NCI-H510A (cell line): Measurements from ENCODE around the gene TCP10L.
"Not testable (repeated sequence)": the region's sequence is repeated elsewhere in the genome, so short reads cannot be mapped to it uniquely, and the experiment has no call there.

ENCODE experiments used
- DNase-seq: peaks from one replicate; lab custom pipeline; 2025; lab: John Stamatoyannopoulos, UW

Gene TCP10L

DNA sequence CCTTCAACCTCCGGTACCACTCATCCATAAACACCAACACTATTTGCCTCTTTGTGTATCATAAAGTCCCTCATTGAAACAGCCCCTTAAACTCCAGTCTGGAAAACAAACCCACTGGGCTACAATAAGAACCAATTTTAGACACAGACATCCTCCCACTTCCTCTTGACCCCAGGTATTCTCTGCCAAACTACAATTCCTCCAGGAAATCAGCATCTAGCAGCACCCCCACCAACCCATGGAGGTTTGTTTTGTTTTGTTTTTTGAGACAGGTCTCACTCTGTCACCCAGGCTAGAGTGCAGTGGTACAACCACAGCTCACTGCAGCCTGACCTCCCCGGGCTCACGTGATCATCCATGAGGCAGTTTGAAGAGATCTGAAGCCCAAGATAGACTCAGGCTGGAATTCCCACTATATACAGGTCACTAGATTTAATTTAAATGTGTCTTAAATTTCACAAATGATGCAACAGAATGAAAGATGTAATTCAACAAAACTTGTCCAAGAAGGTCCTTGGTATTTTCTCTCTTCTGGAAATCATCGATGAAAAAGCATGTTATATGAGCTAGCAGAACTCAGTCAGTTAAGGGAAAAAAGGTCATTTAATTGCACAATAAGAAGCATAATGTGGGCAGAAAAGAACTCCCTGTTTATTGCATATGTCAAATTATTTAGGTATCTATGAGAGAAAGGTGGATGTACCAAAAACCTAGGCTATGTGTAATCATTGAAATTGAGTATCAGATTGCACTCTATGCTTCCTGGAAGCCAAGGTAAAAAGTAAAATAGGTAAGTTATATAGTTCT lies 30.3 kb downstream of the TCP10L start:
- DNase-seq: no peak

DNA sequence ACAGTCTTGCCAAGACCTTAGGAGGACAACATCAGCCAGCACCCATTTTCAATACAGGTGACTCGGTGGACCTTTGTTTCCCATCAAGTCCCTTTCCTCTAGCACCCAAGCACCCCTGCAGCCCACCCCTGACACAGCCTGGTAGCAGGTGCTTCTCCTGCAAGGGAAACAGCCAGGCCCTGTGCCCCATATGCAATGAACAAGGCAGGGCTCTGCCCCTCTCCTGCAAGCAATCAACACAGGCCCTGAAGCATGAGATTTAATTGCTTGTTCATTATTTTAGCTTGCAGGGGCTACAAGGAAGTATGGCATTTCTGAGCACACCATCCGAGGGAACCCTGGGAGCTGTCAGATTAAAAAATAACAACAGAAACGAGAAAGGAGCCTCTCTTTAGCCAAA lies 35.4 kb downstream of the TCP10L start:
- DNase-seq: no peak

DNA sequence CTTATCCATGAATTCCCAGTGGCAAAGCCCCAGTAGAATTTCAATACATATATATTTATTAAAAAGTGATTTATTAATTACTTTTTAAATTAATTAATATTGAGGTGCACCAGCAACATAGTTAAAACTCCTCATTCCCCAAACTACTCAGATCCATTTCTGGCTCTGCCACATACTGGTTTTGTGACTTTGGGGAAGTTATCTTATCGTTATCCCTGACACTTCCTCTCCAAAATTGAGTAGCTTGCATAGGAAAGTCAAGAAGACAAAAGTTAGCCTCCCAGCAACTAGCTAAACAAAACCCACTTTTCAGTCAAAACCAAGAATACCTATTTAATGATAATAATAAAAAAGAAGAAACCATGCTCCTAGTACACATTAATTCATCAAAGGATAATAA lies 35.9 kb downstream of the TCP10L start:
- no peak for DNase-seq

DNA sequence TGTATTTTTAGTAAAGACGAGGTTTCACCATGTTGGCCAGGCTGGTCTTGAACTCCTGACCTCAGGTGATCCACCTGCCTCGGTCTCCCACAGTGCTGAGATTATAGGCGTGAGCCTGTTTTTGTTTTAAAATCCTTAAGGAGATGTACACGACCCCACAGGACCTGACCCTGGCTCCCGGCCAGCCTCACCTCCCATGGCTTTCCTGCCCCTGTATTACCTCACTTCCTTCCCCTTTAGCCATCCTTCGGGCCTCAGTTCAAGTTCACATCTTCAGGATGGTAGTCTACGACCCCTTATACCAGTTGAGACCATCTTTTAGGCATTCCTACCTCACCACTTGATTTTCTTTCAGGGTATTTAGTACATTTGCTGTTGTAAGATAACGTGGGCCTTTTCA lies 36.3 kb downstream of the TCP10L start:
- no peak for DNase-seq

DNA sequence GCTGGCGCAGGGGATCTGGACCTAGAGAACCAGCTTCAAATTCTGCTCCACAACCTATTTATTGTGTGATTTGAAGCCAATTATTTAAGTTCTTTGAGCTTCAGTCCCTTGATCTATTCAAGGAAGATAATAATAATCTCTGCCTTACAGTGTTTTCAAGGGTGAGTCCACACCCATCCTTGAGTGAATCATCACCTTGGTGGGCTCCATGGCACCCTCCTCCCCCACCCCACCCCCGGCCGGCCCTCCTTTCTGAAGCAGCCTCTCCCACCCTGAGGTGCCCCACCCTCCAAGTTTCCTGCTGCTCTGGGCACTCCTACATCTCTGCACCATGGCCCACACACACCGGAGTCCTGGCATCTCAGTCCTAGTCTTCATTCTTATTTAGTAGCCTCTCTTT lies 38.3 kb downstream of the TCP10L start:
- no peak for DNase-seq

DNA sequence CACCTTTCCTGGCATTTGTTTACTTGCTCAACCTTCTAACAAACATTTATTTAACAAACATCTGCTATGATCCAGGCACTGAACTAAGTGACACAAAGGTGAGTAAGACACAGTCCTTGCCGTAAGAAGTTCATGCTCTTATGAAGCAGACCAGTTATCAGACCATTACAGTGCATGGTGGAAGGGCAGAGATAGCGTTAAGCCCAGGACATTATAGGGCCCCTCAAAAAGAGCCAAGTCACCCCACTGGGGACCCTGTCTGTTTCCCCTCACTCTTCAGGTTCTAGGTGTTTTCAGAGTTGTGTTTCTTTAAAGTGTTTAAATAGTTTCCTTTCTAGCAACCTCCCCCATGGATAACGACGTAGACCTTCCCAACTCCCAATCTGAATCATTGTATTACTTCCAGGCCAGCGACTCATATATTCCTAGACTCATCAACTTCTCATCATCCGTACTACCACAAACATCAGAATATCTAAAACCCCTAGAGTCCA lies 39.3 kb downstream of the TCP10L start:
- DNase-seq: no peak

DNA sequence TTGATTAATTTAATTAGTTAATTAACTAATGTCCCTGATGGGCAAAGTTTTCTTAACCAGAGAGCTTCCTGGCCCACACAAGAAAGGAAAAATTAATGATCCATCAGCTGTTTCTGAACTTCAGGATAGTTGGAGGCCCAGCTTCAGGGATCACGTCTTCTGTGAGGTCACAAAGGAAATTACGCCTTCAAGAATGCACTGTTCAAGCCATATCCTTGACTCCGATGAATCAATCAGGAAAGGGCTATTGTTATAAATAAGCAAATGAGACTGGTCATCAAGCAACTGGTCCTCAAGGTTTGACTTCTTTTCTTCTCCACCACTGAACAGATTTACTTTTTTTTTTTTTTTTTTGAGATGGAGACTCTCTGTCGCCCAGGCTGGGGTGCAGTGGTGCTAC lies 40.6 kb downstream of the TCP10L start:
- no peak for DNase-seq

DNA sequence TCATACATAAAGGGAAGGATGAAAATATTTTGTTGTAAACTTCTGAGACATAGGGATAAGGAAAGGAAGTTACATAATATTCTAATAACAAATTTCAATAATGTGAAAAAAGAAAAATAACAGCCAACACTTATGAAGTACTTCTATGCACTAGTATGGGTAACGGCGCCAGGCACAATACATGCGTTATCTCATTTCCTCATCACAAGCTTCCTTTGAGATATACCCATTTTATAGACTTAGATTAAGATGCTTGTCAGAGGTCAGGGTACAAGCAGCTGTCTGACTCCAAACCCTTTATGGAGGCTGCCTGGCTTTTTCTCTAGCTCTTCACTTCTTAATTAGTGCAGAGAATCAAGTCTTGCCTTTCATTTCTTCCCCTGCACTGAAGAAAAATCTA lies 41.3 kb downstream of the TCP10L start:
- no peak for DNase-seq

DNA sequence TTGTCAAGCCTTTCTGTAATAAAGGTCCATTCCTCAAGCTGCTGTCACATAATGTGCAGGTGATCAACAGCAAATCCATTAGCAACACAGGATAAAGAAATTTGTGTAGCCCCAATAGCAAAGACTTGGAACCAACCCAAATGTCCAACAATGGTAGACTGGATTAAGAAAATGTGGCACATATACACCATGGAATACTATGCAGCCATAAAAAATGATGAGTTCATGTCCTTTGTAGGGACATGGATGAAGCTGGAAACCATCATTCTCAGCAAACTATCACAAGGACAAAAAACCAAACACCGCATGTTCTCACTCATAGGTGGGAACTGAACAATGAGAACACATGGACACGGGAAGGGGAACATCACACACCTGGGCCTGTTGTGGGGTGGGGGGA lies 42.3 kb downstream of the TCP10L start:
- DNase-seq: not testable (repeated sequence)

DNA sequence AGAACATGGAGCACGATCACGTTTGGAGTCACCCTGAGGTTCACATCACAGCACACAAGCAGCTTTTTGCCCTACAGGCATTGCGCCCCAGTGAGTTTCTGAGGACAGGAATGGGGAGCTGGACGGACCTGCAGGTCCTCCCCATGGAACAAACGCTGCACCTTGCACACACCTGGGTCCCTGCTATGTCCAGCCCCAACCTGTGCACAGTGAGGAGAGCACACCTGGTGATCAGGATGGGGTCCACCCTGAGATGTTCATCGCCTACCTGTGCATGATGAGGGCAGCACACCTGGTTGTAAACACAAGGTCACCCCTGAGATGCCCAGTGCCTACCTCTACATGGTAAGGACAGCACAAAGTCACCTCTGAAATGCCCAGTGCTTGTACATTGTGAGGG lies 45.9 kb downstream of the TCP10L start:
- no peak for DNase-seq

DNA sequence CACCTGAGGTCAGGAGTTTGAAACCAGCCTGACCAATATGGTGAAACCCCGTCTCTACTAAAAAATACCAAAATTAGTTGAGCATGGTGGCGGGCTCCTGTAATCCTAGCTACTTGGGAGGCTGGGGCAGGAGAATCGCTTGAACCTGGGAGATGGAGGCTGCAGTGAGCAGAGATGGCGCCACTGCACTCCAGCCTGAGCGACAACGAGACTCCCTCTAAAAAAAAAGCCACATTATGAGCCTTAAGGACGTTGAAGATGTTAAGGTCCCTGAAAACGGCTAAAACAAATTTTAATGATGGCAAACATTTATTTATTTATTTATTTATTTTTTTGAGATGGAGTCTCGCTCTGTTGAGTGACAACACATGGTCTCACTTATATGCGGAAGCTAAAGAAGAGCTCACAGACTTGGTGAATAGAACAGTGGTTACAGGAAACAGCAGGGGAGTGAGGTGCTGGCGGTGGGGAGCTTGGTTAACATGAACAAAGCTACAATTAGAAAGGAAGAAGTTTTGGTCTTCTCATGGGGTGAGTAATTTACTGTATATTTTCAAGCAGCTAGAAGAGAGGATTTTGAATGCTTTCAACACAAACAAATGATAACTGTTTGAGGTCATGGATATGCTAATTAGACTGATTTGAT lies 47.1 kb downstream of the TCP10L start:
- DNase-seq: no peak

DNA sequence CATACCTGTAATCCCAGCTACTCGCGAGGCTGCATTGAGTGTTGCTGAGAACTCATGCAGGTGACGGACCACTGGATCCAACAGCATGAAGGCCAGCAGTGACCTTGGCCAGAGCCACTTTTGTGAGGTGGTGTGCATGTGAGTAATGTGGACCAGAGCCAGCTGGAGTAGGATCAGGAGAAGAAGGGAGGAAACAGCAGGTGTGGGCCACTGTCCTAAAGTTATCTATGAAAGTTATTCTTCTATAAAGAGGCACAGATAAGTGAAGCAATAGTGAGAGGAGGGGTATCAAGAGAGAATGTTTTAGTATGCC lies 47.8 kb downstream of the TCP10L start:
- no peak for DNase-seq

DNA sequence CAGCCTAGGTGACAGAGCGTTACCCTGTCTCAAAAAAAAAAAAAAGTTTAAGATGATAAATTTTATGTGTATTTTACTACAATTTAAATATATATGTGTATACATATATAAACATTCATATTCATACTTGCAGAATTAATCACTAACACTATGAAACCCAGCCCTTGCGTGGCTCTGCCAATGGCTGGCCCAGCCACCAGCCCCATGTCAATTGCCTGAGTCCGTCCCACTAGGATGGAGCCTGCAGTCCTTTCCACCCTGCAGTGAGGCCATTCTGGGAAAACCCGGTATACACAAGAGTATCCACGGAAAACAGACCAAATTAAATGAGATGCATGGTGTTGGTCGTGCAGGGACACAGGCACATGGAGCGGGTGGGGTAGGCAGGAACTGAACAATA lies 49.7 kb downstream of the TCP10L start:
- DNase-seq: no peak

DNA sequence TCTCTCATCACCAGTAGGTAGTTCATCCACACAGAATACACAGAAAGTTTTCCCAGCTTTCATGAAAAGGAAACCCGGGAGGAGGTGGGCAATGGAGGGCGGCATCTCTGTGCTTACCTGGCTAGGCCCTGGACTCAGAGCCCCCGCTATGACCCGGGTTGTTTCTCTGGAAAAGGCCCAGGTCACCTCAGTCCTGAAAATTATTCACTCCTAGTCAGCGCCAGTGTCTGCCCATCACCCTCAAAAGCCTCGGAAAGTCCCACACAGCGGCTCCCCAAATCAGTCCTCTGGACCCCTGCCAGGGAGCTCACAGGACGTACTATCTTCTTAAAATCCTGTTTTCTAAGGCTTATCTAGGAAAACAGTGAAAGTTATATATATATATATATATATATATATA lies 51.2 kb downstream of the TCP10L start:
- no peak for DNase-seq

DNA sequence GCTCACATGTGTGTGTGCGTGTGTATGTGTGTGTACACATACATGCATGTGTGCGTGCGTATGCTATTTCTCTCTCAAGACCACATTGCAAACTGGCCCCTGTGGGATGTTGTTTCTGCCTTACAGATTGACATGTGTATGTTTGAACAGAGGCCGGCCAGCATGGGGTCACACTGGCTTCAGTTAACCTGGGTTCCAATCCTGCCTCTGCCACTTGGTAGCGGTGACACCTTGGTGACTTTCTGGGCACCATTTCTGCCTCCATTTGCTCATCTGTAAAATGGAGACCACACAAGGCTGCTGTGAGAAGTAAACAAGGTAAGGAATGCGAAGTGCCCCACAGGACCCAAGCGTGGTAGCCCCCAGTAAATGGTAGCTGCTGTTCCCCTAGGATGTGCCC lies 51.7 kb downstream of the TCP10L start:
- no peak for DNase-seq

DNA sequence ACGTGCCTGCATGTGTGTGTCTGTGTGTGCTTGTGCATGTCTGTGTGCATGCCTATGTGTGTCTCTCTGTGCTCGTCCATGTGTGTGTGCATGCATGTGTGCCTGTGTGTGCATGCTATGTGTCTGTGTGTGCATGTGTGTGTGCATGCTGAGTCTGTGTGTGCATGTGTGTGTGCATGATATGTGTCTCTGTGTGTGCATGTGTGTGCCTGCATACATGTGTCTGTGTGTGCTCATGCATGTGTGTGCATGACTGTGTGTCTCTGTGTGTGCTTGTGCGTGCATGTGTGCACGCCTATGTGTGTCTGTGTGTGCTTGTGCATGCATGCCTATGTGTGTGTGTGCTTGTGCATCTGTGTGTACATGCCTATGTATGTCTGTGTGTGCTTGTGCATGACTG lies 52.3 kb downstream of the TCP10L start:
- DNase-seq: no peak

DNA sequence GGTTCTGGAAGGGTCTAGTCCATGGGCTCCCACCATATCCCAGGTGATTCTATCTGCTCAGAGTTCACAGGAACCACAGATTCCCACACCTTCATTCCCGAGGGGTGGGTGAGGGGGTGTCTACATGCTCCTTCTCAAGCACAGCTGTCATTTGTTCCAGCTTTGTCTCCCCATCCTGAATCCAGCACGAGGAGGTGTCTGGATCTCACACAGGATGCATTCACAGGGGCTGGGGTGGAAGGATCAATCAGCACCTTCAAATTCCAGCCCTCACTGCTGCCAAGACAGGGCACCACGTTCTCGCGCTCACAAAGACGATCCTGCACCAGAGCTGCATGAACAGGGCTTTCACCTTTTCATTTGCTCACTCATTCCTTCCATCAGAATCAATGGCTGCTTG lies 52.7 kb downstream of the TCP10L start:
- no peak for DNase-seq

DNA sequence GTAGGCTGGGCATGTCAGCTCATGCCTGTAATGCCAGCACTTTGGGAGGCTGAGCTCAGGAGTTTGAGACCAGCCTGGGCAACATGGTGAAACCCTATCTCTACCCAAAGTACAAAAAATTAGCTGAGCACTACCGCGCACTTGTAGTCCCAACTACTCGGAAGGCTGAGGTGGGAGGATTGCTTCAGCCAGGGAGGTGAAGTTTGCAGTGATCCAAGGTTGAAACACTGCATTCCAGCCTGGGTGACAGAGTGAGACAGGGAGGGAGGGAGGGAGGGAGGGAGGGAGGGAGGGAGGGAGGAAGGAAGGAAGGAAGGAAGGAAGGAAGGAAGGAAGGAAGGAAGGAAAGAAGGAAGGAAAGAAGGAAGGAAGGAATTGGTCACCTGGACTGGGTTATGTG lies 53.8 kb downstream of the TCP10L start:
- DNase-seq: not testable (repeated sequence)

DNA sequence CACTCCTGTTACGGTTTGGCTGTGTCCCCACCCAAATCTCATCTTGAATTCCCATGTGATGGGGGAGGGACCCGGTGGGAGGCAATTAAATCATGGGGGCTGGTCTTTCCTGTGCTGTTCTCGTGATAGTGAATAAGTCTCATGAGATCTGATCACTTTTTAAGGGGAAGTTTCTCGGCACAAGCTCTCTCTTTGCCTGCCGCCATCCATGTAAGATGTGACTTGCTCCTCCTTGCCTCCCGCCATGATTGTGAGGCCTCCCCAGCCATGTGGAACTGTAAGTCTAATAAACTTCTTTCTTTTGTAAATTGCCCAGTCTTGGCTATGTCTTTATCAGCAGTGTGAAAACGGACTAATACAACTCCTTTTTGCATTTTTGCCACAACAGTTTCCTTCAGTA lies 54.5 kb downstream of the TCP10L start:
- not testable (repeated sequence) for DNase-seq

DNA sequence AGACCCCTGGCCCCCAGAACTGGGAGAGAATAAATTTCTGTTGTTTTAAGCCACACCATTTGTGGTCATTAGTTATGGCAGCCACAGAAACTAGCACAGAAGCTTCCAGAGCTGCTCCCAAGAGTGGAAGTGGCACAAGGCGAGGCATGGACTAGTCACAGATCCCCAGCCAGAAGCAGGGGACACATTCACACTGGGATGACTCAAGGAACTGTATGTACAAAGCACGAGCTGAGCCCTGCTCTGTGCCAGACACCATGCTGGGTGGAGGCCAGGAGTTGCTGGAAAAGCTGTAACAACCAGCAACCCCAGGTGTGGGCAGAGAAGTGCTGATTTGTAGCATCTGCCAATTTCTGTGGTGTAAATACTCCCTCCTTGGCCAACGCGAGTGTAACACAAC lies 55.6 kb downstream of the TCP10L start:
- no peak for DNase-seq

DNA sequence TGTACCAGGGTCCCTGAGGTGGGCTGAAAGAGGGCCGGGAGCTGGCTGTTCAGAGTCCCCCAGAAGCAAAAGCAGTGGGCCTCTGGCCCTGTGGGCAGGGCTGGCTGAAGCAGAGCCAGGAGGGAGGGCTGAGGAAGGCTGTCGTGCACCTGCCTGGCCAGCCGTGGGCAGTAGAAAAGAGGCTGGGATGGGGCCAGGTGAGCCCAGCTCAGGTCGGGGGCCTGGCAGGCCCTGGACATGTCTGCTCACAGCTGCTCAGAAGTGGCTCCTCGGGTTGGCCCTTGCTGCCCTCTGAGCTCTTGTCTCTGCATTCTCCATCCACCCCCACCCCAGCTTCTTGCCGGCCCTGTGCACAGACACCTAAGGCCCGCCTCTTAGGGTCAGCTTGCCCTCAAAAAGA lies 60.0 kb downstream of the TCP10L start:
- no peak for DNase-seq

DNA sequence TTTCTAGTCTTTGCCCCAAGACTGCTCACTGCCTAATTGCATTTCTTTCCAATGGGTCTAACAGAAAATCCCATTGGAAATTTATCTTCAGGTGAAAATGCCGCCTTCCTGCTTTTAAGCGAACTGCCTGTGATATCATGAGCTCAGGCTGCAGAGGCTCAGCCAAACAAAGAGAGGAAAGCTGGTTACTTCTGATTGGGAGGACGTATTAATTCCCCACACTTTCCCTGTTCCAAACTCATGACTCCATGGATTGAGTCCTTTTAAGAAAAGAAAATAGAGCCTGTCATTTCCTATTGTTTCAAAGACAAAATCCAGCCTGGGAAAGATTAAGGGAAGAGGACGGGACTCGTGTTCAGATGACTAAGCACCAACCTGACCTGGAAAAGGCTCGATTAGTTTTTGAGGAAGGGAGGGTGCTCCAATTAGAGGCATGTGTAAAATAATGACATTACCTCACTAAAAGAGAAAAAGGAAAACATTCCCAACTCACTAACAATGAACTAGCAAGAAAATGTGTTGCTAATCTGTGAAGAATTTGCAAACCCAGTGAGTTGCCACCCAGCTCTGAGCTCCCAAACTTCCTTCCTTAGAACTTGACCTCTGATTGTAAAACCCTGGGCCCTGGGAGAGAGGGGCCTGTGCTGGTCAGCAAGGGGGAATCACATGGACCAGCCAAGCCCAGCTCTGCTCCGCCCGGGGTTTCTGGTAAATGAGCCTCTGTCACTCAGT lies 61.2 kb downstream of the TCP10L start:
- no peak for DNase-seq
